Stimulated activated CD8-positive, alpha-beta memory T cell treated with anti-CD3 and anti-CD28 coated beads, Interleukin-15, amount 100 ng/mL, for 1 hour (primary cell): Measurements from ENCODE around the gene HYDIN.
"Not testable (repeated sequence)": the region's sequence is repeated elsewhere in the genome, so short reads cannot be mapped to it uniquely, and the experiment has no call there.

Source experiments
- DNase-seq: peaks from one replicate; pipeline ENCODE4 v3.0.0-alpha.2; 2020; ENCODE audit warnings: low read depth

HYDIN gene

DNA sequence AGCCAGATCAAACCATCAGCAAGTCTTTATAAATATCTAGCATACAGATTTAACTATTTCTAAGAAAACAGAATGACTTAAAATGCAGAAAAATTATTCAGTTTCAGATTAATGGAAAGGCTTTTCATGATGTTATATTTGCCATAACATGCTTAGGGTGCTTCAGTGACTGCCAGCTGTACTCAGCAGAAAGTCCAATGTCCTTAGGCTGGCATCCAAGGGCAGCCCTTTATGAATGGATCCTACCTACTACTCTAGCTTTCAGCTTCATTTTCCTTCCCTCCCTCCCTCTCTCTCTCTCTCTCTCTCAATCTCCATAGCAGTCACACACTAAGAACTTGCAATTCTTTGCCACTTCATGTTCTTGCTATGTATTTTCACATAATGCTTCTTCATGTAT lies 124.6 kb downstream of the HYDIN start:
- DNase-seq = not testable (repeated sequence)

DNA sequence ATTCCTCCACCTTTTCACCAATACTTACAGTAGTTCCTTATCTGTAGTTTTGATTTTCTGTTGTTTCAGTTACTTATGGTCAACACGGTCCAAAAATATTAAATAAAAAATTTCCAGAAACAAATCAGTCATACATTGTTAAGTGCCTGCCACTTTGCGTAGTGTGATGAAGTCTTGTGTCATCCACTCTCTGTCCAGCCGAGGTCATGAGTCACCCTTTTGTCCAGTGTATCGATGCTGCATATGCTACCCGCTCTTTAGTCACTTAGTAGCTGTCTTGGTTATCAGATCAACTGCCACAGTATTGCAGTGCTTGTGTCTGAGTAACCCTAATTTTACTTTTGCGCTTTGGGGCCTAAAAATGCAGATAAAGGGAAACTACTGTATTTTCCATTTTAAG lies 146.9 kb downstream of the HYDIN start:
- not testable (repeated sequence) for DNase-seq

DNA sequence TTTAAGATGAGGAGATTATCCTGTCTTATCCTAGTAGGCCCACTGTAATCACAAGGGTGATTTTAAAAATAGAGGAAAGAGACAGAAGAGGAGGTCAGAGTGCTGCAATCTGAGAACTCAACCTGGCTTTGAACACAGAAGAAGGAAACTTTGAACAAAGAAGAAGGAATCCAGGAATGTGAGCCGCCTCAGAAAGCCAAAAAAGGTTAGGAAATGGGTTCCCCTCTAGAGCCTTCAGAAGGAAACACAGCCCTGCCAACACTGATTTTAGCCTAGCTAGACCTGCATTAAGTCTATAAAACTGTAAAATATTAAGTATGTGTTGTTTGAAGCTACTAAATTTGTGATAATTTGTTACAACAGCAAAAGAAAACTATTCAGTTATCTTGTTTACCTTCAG lies 149.7 kb downstream of the HYDIN start:
- DNase-seq = not testable (repeated sequence)

DNA sequence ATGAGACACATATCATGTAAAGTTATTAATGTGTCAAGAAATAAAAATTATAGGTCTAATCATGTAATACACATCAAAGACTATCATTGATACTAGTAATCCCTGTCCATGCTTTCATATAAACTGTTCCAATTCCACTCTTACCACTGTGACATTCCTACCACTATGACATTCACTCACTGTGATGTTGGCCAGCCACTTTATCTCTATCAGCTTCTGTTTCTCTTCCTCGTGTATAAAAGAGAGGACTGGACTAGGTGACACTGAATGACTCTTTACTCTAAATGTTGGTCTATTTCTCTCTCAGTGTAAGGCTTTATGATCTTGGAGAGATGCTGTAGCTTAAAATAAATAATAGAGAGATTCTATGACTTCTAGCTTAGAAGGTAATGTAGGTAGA lies 150.3 kb downstream of the HYDIN start:
- not testable (repeated sequence) for DNase-seq

DNA sequence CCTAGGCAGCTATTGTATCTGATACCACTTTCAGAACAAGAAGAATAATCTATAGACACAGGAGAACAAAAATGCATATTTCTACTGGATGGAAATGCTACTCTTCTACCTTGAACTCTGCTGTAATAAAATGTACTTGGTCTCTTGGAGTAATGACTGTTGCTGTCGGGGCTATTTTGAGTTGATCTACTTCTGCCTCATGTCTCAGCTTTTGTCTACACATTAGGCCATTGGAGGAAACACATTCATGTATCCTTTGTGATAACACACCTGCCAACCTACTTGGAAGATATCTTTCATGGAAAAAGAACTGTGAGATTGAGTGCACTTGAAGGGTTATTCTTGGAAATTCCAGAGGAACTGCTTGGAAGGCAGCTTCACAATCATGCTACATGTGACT lies 159.9 kb downstream of the HYDIN start:
- not testable (repeated sequence) for DNase-seq

DNA sequence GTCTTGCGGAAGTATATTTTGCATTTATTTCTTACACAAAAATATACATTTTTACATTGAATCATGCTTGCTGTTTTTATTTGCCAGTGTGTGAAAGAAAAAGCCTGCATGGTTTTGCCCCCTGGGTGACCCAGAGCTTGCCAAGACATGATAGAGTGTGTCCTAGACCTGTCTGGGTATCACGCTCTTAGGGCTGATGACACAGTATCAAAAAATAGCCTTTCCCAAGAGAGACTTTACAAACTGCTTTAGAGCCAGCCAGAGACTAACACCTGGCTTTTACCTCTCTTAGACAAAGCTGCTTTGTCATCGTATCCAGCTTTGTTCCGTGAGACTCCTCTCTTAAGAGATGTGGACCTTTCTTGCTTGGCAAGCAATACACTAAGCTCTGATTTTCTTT lies 160.7 kb downstream of the HYDIN start:
- DNase-seq = not testable (repeated sequence)

DNA sequence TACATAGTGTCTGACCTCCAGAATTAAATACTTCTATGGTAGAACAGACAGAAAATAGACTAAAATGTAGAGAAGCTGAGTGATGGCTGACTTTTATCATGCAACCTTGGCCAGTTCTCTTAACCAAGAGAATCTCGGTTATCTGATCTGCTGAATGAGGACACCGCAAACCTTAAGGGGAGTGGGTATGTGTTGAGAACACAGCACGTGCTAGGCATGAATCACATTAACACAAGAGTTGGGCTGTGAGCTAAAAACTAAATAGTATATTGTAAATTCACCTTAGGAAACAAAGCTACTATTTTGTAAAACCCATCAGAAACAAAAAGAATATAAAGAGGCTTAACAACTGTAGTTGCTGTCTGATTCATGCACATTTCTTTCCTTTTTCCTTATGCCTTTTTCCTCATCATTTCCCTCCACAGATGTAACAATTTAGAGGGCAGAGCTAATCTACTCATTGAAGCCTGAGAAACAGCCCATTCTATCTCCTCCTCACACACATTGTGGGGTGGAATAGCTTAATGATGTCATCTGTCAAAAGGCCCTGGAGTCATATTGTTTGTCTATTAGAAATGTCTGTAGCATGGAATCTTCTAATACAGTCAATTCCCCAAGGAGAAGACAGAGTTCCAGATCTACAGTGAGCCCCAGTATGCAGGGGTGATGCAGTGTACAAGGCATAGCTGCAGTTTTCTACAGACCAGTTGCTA lies 176.5 kb downstream of the HYDIN start:
- DNase-seq = not testable (repeated sequence)

DNA sequence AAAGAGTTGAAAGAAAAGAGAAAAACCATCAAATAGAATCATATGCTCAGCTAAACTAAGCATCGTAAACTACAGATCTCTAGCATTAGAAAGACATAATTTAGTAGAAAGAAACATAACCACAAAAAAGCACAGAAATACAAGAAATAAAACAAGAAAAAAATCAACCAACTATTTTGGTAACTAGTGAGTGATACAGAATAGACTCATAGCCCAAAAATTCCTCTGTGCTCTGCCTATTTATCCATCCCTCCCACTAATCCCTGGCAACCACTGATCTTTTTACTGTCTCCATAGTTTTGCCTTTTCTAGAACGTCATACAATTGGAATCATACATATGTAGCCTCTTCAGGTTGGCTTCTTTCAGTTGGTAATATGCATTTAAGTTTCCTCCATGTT lies 180.2 kb downstream of the HYDIN start:
- DNase-seq = not testable (repeated sequence)

DNA sequence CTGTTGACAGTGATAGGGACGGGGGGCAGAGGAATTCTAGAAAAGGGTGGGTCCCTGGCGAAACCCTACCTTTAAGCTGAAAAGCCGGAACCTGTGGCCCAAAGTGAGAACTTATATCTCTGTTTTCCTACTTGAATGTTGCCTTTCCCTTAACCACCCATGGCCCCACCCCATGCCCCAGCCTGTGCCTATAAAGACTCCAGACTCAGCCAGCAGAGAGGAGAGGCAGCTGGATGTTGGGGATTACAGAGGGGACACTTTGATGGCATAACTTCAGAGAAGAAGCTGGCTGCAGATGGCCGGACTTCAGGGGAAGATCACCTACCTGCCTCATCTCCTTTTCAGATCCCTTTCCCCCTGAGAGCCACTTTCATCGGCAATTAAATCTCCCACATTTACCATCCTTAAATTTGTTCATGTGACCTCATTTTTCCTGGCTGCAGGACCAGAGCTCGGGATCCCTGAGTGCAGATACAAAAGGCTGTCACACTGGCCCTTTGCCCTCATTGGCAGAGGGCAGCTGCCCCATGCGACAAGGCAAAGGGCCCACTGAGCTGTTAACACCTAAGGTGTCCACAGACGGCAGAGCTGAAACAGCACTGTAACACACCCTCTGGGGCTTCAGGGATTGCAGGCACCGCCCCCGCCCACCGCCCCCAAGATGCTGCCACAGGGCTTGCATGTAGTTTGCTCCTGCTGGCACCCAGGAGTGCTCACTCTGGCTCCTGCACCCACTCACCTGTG lies 191.0 kb downstream of the HYDIN start:
- not testable (repeated sequence) for DNase-seq

DNA sequence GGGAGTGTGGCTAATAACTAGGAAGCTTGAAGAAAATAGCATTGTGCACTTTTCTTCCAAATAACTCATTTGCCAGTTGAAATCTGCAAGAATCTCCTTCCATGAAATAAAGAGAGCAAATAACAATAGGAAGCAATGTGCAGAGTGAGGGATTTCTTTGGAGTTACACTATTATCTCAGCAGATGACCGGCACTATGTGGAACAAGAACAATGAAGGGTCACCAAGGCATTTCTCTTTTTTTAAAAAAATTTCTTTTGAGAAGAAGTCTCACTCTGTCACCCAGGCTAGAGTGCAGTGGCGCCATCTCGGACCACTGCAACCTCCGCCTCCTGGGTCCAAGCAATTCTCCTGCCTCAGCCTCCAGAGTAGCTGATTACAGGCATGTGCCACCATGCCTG lies 192.1 kb downstream of the HYDIN start:
- DNase-seq = not testable (repeated sequence)

DNA sequence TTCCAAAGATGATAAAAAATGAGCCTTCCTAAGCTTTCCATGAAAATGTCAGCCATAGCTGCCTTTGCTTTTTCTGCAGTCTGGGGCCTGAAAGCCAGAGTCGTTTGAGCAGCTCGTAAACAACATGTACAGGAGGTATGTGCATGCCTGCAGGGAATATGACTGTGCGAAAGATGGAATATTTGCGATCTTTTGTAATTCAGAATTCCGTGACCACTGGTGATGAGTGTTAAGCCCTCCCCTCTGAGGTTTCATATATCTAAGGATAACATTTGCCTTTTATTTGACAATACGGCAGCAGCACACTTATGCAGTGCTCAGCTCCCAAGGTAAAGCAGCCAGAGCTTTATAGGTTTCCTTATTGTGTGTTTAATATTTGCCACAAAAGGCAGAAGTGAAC lies 192.5 kb downstream of the HYDIN start:
- not testable (repeated sequence) for DNase-seq

DNA sequence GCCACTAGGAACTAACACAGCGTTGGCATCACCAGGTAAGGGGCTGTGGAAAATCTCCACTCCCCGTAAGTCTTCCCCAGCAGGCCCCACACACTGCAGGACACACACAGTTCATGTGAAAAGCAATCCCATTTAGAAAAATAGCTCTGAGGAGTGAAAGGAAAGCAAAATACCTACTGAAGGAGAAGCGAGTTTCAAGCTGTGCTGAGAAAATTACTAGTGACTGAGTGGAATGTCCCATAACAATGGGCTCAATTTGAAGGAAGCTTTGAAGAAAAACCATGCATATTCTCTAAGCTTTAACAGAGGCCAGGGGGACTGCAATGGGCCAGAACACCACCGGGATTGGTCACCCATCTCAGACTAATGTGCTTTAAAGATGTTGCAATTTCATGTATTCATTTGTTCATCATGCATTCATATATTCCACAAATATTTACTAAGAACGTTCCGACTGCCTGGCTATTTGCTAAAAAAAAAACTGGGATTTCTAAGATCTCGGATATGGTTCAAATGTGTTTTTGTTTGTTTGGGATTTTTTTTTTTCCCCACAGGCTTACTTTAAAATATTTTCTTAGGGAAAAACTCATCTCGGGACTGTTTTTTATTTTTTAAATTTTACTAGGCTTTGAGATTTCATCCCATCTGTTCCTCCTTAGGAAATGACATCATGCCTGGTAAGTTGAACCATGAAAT lies 202.3 kb downstream of the HYDIN start:
- not testable (repeated sequence) for DNase-seq

DNA sequence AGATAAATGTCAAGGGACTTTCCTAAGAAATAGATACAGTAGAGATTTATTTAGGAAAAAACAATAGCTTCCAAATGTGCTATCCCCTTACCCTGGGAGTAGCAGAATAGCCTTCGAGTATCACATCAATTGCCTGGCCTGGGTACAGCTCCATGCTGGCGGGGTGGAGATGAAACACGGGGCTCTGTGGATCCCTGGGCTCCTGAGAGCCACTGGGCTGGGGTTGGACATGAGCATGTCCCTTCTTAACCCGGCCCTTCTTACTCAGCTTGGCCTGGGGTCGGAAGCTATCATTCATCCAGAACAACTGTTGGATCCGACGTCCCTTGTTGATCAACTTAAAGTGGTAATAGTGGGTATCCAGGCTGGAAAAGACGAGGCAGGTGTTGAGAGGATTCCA lies 203.0 kb downstream of the HYDIN start:
- not testable (repeated sequence) for DNase-seq

DNA sequence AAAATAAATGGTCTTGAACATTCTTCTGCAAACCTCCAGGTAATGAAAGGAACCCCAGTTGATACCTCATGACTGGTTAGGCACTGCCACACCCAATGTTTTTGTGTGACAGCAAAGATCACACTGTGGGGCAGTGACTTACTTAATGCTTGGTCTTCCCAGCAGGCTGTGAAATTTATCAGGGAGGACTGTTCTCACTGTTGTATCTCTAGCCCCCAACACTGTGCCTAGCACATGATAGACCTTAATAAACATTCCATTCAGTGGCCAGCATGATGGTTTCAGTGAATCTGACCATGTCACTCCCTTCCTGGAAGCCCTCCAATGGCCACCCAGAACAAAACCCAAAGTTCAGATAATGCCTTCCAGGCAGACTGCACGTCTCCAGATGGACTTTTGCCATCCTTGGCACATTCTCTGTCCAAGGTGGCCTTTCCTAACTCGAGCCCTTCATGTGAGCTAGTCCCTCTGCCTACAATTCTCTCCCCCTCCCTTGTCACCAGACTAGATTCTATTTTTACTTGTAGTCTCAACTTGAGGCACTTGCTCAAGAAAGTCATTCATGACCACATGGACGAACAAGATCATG lies 206.6 kb downstream of the HYDIN start:
- DNase-seq = not testable (repeated sequence)

DNA sequence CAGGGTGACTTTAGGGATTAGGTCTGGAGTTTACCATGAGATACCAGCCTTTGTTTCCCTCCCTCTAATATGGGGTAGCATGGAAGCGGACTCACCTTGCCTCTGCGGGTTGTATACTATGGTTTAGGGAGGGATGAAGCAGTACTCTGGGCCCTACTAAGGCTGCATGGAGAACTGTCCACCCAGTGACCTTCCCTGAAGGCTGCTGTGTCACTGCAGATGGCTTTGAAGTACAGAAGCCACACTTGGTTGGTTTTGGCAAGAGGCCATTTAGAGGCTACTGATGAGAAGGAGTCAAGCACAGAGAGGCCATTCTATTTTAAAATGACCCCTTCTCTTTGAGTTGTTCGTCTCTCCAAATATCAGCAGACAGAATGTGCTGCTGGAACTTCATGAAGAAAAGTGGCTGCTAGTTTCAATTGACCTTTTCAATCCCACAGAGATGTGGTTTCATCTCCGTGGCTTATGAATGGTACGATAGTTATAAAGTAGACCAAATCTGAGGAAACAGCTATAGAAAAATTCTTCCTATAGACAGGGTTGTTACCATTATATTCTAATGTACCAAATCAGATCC lies 208.5 kb downstream of the HYDIN start:
- DNase-seq = not testable (repeated sequence)

DNA sequence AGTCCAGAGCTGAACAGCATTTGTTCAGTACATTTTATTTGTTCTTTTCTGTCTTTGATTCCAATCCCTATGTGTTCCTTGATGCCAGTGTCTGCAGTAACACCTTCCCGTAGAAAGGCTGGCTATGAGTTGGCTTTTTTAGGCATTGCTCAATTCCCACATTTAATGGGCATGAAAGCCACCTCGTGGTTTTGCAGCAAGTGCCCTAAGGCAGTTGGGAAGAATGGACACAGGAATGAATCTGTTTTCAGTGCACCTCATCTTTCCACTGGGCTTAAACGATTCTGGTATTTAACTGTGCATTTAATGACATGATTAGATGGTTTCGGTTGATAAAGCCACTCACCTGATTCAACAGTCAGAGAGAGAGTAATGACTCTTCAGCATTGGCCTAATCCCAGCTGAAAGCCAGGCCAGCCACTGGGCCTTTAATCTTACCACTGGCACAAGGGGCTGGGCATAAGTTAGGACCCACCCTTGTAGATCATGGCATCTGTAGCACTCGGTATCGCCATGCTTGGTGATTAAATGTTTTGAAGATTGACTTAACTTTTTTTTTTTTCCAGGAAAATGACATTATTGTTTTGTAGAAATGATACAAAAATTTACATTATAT lies 211.3 kb downstream of the HYDIN start:
- not testable (repeated sequence) for DNase-seq

DNA sequence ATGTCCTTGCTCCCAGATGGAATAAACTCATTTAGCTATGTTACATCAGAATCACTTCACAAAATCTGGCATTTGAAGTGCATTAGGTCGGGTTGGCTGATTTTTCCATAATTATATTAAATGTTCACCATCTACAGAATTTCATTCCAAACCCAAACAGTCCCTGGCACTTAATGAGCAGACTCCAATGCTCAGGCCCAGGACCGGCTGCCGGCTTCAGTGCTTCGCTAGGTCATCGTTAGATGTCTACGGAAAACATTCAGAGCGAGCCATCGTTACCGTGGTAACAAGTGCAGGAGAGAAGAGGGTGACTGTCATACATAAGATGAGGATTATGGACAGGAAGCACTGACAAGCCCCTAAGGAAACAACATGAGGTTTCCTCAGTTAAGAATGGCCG lies 215.1 kb downstream of the HYDIN start:
- DNase-seq = not testable (repeated sequence)

DNA sequence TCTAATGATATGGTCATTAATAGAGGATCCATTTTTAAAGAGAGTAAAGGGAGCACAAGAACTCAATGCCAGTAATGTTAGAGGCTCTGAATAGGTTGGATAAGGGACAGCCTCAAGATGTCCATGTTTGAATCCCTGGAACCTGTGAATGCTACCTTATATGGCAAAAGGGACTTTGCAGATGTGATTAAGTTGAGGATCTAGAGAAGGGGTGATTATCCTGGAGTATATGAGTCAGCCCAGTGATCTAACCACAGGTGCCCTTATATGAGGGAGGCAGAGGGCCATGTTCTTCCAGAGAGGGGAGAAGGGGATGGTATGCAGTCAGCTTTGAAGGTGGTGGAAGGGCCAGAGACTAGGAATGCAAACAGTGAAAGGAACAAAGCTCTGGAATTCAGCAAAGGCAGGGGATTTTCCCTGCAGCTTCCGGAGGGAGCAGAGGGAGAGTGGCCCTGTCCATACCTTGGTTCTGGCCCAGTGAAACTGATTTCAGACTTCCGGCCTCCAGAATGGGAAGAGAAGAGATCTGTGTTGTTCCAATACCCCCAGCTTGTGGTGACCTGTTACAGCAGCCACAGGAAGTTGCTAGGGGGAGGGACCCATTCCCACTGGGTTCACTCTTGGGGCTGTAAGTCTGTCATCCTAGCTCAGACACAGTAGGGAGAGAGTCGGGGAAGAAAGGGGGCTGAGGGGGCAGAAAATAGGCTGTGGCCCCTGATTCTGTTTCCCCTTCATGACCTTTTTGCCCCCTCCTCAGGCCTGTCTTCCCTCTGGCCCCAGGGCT lies 220.9 kb downstream of the HYDIN start:
- DNase-seq = not testable (repeated sequence)

DNA sequence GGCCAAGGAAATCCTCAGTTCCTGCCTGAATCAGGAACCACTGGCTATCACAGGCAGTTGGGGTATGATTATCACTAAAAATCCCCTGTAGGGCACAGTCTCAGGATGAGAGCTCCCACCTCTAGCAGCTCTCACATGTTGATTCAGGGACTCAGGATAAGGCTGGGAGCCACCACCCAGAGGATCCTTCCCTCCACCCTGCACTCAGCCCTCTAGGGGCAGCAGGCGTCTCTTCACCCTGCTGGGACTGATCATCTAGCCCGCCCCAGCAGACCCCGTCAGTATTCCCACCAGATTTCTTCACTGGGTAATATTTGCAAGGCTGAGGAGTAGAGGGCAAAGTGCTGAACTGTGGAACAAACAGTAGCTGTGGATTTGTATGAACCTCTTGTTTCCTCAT lies 224.0 kb downstream of the HYDIN start:
- not testable (repeated sequence) for DNase-seq

DNA sequence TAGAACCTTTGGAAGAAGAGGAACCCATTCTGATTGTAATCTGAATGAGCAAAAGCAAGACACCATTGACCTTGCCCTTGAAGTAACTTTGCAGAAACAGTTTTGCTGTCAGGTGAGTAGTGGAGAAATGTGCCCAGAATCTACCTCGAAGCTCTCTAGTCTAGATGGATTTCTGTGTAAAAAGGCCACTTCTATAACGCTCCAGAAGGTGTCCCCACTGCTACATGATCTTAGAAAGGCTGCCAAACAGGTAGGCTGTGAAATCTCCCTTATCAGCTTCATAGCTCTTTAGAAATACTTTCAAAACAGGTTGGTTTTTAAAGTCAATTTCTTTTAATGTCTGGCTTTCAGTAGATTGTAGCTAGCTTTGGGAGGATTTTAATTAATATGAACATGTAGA lies 230.8 kb downstream of the HYDIN start:
- not testable (repeated sequence) for DNase-seq

DNA sequence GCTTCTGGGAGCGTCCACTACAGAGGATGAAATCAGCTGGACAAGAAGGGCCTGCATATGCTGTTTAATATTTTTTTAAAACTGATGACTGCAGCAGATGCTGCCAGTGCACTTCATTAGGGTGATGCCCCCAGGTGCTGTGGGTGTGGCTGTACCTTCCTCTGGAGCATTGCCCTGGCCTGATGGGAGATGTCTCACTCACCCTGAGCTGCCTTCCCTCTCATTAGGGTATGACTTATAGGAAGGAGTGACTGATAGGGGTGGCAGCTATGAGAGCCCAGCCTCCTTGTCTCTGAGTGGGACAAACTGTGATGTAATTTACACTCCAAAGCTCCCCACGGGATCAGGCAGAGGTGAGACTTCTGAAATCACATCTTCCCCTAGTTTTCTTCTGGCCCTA lies 234.7 kb downstream of the HYDIN start:
- not testable (repeated sequence) for DNase-seq
